Thyroid gland (tissue), 4 donors: Measurements from ENCODE around the gene BACH2.

Experiments used
- POLR2A ChIP-seq, 2 donors: fragments of 450-650 bp; IDR thresholded peaks; one replicate each; pipeline ENCODE4 v1.6.1; 2017; ENCODE audit warnings: antibody characterized with exemption in 2 of 2, mild to moderate bottlenecking in 2 of 2, moderate library complexity in 1 of 2
- TF ChIP-seq, protein P1 (sequence below), 6 experiments: fragments of 200-600 bp in 3 of 6; fragments of 450-650 bp in 3 of 6; sonication (generic) in 3 of 6; IDR thresholded peaks; one replicate each; pipeline ENCODE4 v1.5.1; 2016 to 2019; ENCODE audit warnings: antibody characterized with exemption in 6 of 6, mild to moderate bottlenecking in 2 of 6, inconsistent platforms in 1 of 6, moderate library complexity in 1 of 6

DNA sequence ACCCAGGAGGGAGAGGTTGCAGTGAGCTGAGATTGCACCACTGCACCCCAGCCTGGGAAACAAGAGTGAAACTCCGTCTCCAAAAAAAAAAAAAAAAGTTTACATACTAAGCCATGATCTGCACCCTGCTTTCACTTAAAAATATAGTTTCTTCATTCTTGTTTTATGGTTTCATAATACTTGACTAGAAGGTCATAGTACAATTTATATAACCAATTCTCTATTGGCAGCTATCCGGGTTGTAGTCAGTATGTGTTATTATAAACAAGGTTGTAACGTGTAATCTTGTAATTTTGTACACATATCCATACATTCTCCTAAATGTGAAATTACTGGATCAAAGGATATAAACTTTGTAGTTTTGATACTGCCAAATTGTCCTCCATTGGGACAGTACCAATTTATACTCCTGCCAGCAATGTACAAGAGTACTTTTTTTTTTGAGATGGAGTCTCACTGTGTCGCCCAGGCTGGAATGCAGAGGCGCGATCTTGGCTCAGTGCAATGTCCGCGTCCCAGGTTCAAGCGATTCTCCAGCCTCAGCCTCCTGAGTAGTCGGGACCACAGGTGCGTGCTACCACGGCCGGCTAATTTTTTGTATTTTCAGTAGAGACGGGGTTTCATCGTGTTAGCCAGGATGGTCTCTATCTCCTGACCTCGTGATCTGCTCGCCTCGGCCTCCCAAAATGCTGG is 257.5 kb downstream of the BACH2 start:
- TF ChIP-seq, protein P1, sequence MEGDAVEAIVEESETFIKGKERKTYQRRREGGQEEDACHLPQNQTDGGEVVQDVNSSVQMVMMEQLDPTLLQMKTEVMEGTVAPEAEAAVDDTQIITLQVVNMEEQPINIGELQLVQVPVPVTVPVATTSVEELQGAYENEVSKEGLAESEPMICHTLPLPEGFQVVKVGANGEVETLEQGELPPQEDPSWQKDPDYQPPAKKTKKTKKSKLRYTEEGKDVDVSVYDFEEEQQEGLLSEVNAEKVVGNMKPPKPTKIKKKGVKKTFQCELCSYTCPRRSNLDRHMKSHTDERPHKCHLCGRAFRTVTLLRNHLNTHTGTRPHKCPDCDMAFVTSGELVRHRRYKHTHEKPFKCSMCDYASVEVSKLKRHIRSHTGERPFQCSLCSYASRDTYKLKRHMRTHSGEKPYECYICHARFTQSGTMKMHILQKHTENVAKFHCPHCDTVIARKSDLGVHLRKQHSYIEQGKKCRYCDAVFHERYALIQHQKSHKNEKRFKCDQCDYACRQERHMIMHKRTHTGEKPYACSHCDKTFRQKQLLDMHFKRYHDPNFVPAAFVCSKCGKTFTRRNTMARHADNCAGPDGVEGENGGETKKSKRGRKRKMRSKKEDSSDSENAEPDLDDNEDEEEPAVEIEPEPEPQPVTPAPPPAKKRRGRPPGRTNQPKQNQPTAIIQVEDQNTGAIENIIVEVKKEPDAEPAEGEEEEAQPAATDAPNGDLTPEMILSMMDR (IDR thresholded peaks at IDR 0.05), result no peak
- no peak for TF ChIP-seq POLR2A (IDR thresholded peaks at IDR 0.05)
